ENCODE results near the gene JMJD4. TPM values are rescaled to one million over a fixed set of nuclear protein-coding genes. Genes with fewer than 3 reads are reported as not detected.

Gene JMJD4
- total RNA-seq, 1 experiment from 2014 or later: 24.4 TPM

GRCh38 chr1:227773558-227773957 lies 38.5 kb upstream of the JMJD4 start:
- Histone ChIP-seq H2BK20ac (ENCODE audit: low read depth, low read length, poor library complexity, severe bottlenecking) (no peak overlapping the region), H3K4me2 (ENCODE audit: insufficient read depth, insufficient read length, low read length) (no peak overlapping the region), H3K27ac (ENCODE audit: insufficient read length, low read depth, low read length) (no peak overlapping the region), H4K20me1 (ENCODE audit: control insufficient read depth, insufficient read depth, insufficient read length) (no peaks in the 10 kb centered on the region), H3K9me3 (ENCODE audit: control insufficient read depth, low read depth, low read length) (no peaks in the 10 kb centered on the region), H3K9ac (ENCODE audit: extremely low read depth, insufficient read length, low read length) (no peak overlapping the region), H3K4me1 (ENCODE audit: insufficient read depth, low read length) (no peaks in the 10 kb centered on the region), H2BK5ac (ENCODE audit: insufficient read length, low read length) (no peak overlapping the region), H3K23me2 (ENCODE audit: insufficient read length, low read depth, low read length, poor library complexity, severe bottlenecking) (no peaks in the 10 kb centered on the region), H3K23ac (ENCODE audit: insufficient read length, low read depth, low read length) (no peak overlapping the region), H4K91ac (ENCODE audit: insufficient read length, low read depth, low read length) (no peak overlapping the region), H2BK12ac (ENCODE audit: insufficient read length, low read depth, low read length) (no peak overlapping the region), H2AFZ (ENCODE audit: low read length) (no peak overlapping the region), H3K79me1 (ENCODE audit: insufficient read depth, low read depth, low read length, poor library complexity, severe bottlenecking) (no peaks in the 10 kb centered on the region), H4K5ac (ENCODE audit: insufficient read length, low read depth, low read length) (no peak overlapping the region), H3K4ac (ENCODE audit: low read depth, low read length) (no peak overlapping the region), H3K14ac (ENCODE audit: insufficient read depth, low read length) (no peak overlapping the region), H3K18ac (ENCODE audit: insufficient read length, low read depth, low read length) (no peak overlapping the region), H2BK120ac (ENCODE audit: low read depth, low read length, poor library complexity, severe bottlenecking) (no peak overlapping the region), H3K56ac (ENCODE audit: insufficient read length, low read depth, low read length) (no peak overlapping the region), H3K79me2 (ENCODE audit: insufficient read depth, low read length) (no peaks in the 10 kb centered on the region), H2AK5ac (ENCODE audit: insufficient read length, low read length) (no peak overlapping the region), H2BK15ac (ENCODE audit: low read depth, low read length) (no peak overlapping the region), H3T11ph (ENCODE audit: low read length) (no peak overlapping the region), H3K27me3 (ENCODE audit: insufficient read depth, low read length) (no peaks in the 10 kb centered on the region), H4K8ac (replicated peaks; ENCODE audit: insufficient read length, low read depth, low read length) (no peak overlapping the region)
- Mint-ChIP-seq H3K27me3 (ENCODE audit: low read depth) (no peaks in the 10 kb centered on the region), H3K27ac (no peak overlapping the region), H3K9me3 (no peaks in the 10 kb centered on the region), H3K4me1 (no peaks in the 10 kb centered on the region), H3K36me3 (ENCODE audit: insufficient read depth in 1 of 3, low read depth in 3 of 3) (peaks cover 6 to 34% (median 27%) of the 10 kb centered on the region in 3 experiments; a peak in 6 of 7 replicates), H3K4me3 (no peak overlapping the region)
- no peak for TF ChIP-seq CTCF (conservative IDR thresholded peaks at IDR 0.05)
- WGBS (ENCODE audit: extremely low coverage, insufficient read length, low lambda C conversion rate): no CpG with 5 or more reads among the region's 15 CpGs
- DNase-seq: no peak

Data from H9 (cell line).